Measurements from ENCODE around the gene PURA.
"Not testable (repeated sequence)": the region's sequence is repeated elsewhere in the genome, so short reads cannot be mapped to it uniquely, and the experiment has no call there.

Gene PURA

GRCh38 chr5:140136624-140137023, 22.7 kb downstream of the PURA start:
- DNase-seq, result no peak

- DNase-seq, result no peak
These were observed 26.5 kb downstream of the PURA start for GRCh38 chr5:140140435-140140834.

GRCh38 chr5:140141241-140141640, 27.3 kb downstream of the PURA start:
- DNase-seq, result no peak

- no peak for DNase-seq
These were observed 28.3 kb downstream of the PURA start for GRCh38 chr5:140142246-140142645.

GRCh38 chr5:140142856-140143255, 28.9 kb downstream of the PURA start:
- DNase-seq, result no peak

- no peak for DNase-seq
These were observed 29.8 kb downstream of the PURA start for GRCh38 chr5:140143521-140144258.

- DNase-seq, result no peak
These were observed 31.3 kb downstream of the PURA start for GRCh38 chr5:140145256-140145655.

GRCh38 chr5:140145818-140146522, 32.1 kb downstream of the PURA start:
- peak; percentile 23 to 52 (median 38) for DNase-seq

GRCh38 chr5:140146523-140146842, 32.6 kb downstream of the PURA start:
- DNase-seq, result no peak

- no peak for DNase-seq
These were observed 33.6 kb downstream of the PURA start for GRCh38 chr5:140147460-140147859.

GRCh38 chr5:140148508-140148907, 34.6 kb downstream of the PURA start:
- no peak for DNase-seq

GRCh38 chr5:140150201-140150600, 36.3 kb downstream of the PURA start:
- no peak for DNase-seq

GRCh38 chr5:140151144-140152021, 37.5 kb downstream of the PURA start:
- DNase-seq, result no peak

GRCh38 chr5:140152022-140152999, 38.4 kb downstream of the PURA start:
- DNase-seq, result no peak

GRCh38 chr5:140153255-140153654, 39.3 kb downstream of the PURA start:
- DNase-seq, result no peak

GRCh38 chr5:140153905-140154304, 40.0 kb downstream of the PURA start:
- no peak for DNase-seq

- not testable (repeated sequence) for DNase-seq
These were observed 40.9 kb downstream of the PURA start for GRCh38 chr5:140154710-140155381.

- DNase-seq, result peak; percentile 64 to 80 (median 76)
These were observed 43.3 kb downstream of the PURA start for GRCh38 chr5:140157032-140157781.

GRCh38 chr5:140159014-140159927, 45.4 kb downstream of the PURA start:
- no peak for DNase-seq

GRCh38 chr5:140162275-140162674, 48.4 kb downstream of the PURA start:
- DNase-seq, result no peak
